Measurements from ENCODE around the gene GPR148. TPM values are rescaled to one million over a fixed set of nuclear protein-coding genes. Genes with fewer than 3 reads are reported as not detected.

Gene GPR148
- total RNA-seq (2022; extraction: Qiagen RNA extraction; ENCODE audit: low read depth), result not detected in 5 replicates

GRCh38 chr2:130728549-130729316 is at the start of gene GPR148:
Gene GPR148, plus strand, starts transcription at chr2:130729070. Its CDS starts 82 bp downstream, at chr2:130729152.

GRCh38 chr2:130755256-130756052 is 26.6 kb downstream of the GPR148 start, which contains the start of gene AMER3:
Gene AMER3, plus strand, starts transcription at chr2:130755540. Its CDS starts 6,533 bp downstream, at chr2:130762073.

Other genes starting within 250 kb of the GPR148 start
- 0.01 TPM in 1 of 5 replicates, not detected in the others for gene POTEI, start 219.7 kb upstream of the GPR148 start, total RNA-seq (2022; extraction: Qiagen RNA extraction; ENCODE audit: low read depth)
- not detected in 5 replicates for gene CFC1B, start 207.8 kb upstream of the GPR148 start, total RNA-seq (2022; extraction: Qiagen RNA extraction; ENCODE audit: low read depth)
- not detected in 5 replicates for gene CFC1, start 129.5 kb upstream of the GPR148 start, total RNA-seq (2022; extraction: Qiagen RNA extraction; ENCODE audit: low read depth)
- gene POTEJ, start 117.6 kb upstream of the GPR148 start, total RNA-seq (2022; extraction: Qiagen RNA extraction; ENCODE audit: low read depth), result not detected in 5 replicates
- gene AMER3, start 26.5 kb downstream of the GPR148 start, total RNA-seq (2022; extraction: Qiagen RNA extraction; ENCODE audit: low read depth), result not detected in 5 replicates
- 6.3 to 8.0 TPM (median 7.5 TPM) in 5 replicates for gene ARHGEF4, start 107.8 kb downstream of the GPR148 start, total RNA-seq (2022; extraction: Qiagen RNA extraction; ENCODE audit: low read depth)

Data from A549 treated with CpdA at 1 μM for 4 hours (cell line).